GM23338 (cell line): ENCODE measurements around the gene CARMIL1. TPM values are rescaled to one million over a fixed set of nuclear protein-coding genes. Genes with fewer than 3 reads are reported as not detected.

Experiments
- ATAC-seq: fragments of 200-7000 bp; cut with Tn5 transposase; 3 replicates; pipeline ENCODE4 v1.9.1; 2020
- DNase-seq: peaks from one replicate; pipeline ENCODE4 v3.0.0-alpha.2; 2015; ENCODE audit warnings: low spot score
- H2AFZ ChIP-seq: fragments of 200-600 bp; sonication (generic); 2 replicates; pipeline ENCODE4 v1.8.0; 2016; ENCODE audit warnings: antibody characterized with exemption, mild to moderate bottlenecking, moderate library complexity
- H3F3A ChIP-seq: fragments of 200-600 bp; sonication (generic); replicated peaks from 2 replicates; pipeline ENCODE4 v1.8.0; 2017; ENCODE audit warnings: antibody characterized with exemption, mixed run types, low read depth
- H3K27ac ChIP-seq: fragments of 200-600 bp; sonication (generic); 2 replicates; pipeline ENCODE4 v1.6.1; 2016; ENCODE audit warnings: low read depth
- H3K27me3 ChIP-seq: fragments of 200-600 bp; sonication (generic); 2 replicates; pipeline ENCODE4 v1.8.0; 2016; ENCODE audit warnings: mild to moderate bottlenecking, mixed run types, moderate library complexity; ENCODE audit not compliant: insufficient read depth
- H3K36me3 ChIP-seq: fragments of 200-600 bp; sonication (generic); 2 replicates; pipeline ENCODE4 v1.8.0; 2016; ENCODE audit warnings: mild to moderate bottlenecking; ENCODE audit not compliant: insufficient read depth
- H3K4me1 ChIP-seq: fragments of 200-600 bp; sonication (generic); 2 replicates; pipeline ENCODE4 v1.8.0; 2016; ENCODE audit warnings: mild to moderate bottlenecking, moderate library complexity; ENCODE audit not compliant: insufficient read depth
- H3K4me2 ChIP-seq: fragments of 200-600 bp; sonication (generic); 2 replicates; pipeline ENCODE4 v1.7.1; 2017; ENCODE audit warnings: mixed run types
- H3K4me3 ChIP-seq: fragments of 200-600 bp; sonication (generic); 2 replicates; pipeline ENCODE4 v1.6.1; 2016; ENCODE audit warnings: mixed run types
- H3K79me2 ChIP-seq: fragments of 200-600 bp; sonication (generic); replicated peaks from 2 replicates; pipeline ENCODE4 v1.8.0; 2017; ENCODE audit warnings: mild to moderate bottlenecking; ENCODE audit not compliant: insufficient read depth
- H3K9me2 ChIP-seq: fragments of 200-600 bp; sonication (generic); 2 replicates; pipeline ENCODE4 v1.8.0; 2017; ENCODE audit not compliant: insufficient read depth
- H4K20me1 ChIP-seq: fragments of 200-600 bp; sonication (generic); replicated peaks from 2 replicates; pipeline ENCODE4 v1.8.0; 2017; ENCODE audit warnings: mild to moderate bottlenecking; ENCODE audit not compliant: insufficient read depth
- H3K27ac Mint-ChIP-seq: 2 replicates; pipeline ENCODE4 v1.8.0; 2020; ENCODE audit warnings: inconsistent platforms, mild to moderate bottlenecking, moderate library complexity, mixed read lengths
- H3K27me3 Mint-ChIP-seq: 3 replicates; pipeline ENCODE4 v1.8.0; 2022; ENCODE audit warnings: low read depth, mild to moderate bottlenecking, moderate library complexity, mixed read lengths, inconsistent platforms; ENCODE audit not compliant: insufficient read depth, poor library complexity
- H3K36me3 Mint-ChIP-seq: 3 replicates; pipeline ENCODE4 v1.8.0; 2021; ENCODE audit warnings: low read depth, mild to moderate bottlenecking, inconsistent platforms, moderate library complexity, mixed read lengths
- H3K4me1 Mint-ChIP-seq: 3 replicates; pipeline ENCODE4 v1.8.0; 2020; ENCODE audit warnings: mild to moderate bottlenecking, inconsistent platforms, mixed read lengths
- H3K4me3 Mint-ChIP-seq: 3 replicates; pipeline ENCODE4 v1.8.0; 2021; ENCODE audit warnings: moderate library complexity, mild to moderate bottlenecking, inconsistent platforms, mixed read lengths
- H3K9me3 Mint-ChIP-seq: 3 replicates; pipeline ENCODE4 v1.8.0; 2020; ENCODE audit warnings: moderate library complexity, mild to moderate bottlenecking, inconsistent platforms, mixed read lengths
- CREB1 ChIP-seq: fragments of 250-450 bp; sonication (Bioruptor Pico); IDR thresholded peaks from 2 replicates; pipeline ENCODE4 v1.5.0; 2020; ENCODE audit warnings: low read depth, mild to moderate bottlenecking, moderate library complexity
- CTCF ChIP-seq, 2 experiments: fragments of 200-600 bp in 1 of 2; sonication (generic) in 1 of 2; conservative IDR thresholded peaks; 2 replicates each; pipeline versions ENCODE4 v1.5.1 to v1.6.1; 2016 to 2017; ENCODE audit warnings: antibody characterized with exemption in 2 of 2, low read depth in 2 of 2, mild to moderate bottlenecking in 2 of 2, moderate library complexity in 1 of 2
- ETS1 ChIP-seq: IDR thresholded peaks from 2 replicates; pipeline ENCODE4 v1.6.1; 2016; ENCODE audit warnings: antibody characterized with exemption
- EZH2 ChIP-seq: fragments of 200-600 bp; sonication (generic); IDR thresholded peaks from one replicate; pipeline ENCODE4 v1.8.0; 2017; ENCODE audit warnings: antibody characterized with exemption, mild to moderate bottlenecking, low read depth; ENCODE audit not compliant: unreplicated experiment
- EZH2phosphoT487 ChIP-seq: fragments of 200-600 bp; sonication (generic); IDR thresholded peaks from one replicate; pipeline ENCODE4 v1.8.1; 2018; ENCODE audit warnings: antibody characterized with exemption; ENCODE audit not compliant: unreplicated experiment
- JUNB ChIP-seq: IDR thresholded peaks from one replicate; pipeline ENCODE4 v1.6.1; 2016; ENCODE audit warnings: antibody characterized with exemption; ENCODE audit not compliant: unreplicated experiment
- POLR2AphosphoS5 ChIP-seq: IDR thresholded peaks from 2 replicates; pipeline ENCODE4 v1.6.1; 2016; ENCODE audit warnings: antibody characterized with exemption, low read depth
- ZNF114 ChIP-seq: fragments of 250-450 bp; sonication (Bioruptor Pico); IDR thresholded peaks from 2 replicates; pipeline ENCODE4 v1.5.0; 2020; ENCODE audit warnings: mild to moderate bottlenecking, moderate library complexity
- ZNF331 ChIP-seq: fragments of 250-450 bp; sonication (Bioruptor Pico); IDR thresholded peaks from 2 replicates; pipeline ENCODE4 v1.5.0; 2020; ENCODE audit warnings: low read depth, mild to moderate bottlenecking, moderate library complexity
- ZNF462 ChIP-seq: fragments of 250-450 bp; sonication (Bioruptor Pico); IDR thresholded peaks from 2 replicates; pipeline ENCODE4 v1.5.0; 2020; ENCODE audit warnings: mild to moderate bottlenecking, moderate library complexity
- polyA plus RNA-seq: library from polyadenylated mRNA; unstranded; fragments of >200 nt; fragmentation: Nextera tagmentation; extraction: Ambion mirVana; gene quantifications from 2 replicates; pipeline ENCODE4 v1.2.1, GENCODE V29; 2016
- total RNA-seq: library from RNA; depleted of rRNA; stranded (reverse); fragments of >200 nt; shearing (Covaris generic); gene quantifications from 2 replicates; pipeline ENCODE4 v1.2.3, GENCODE V29; 2014
- TF ChIP-seq, protein P1 (sequence below): IDR thresholded peaks from one replicate; pipeline ENCODE4 v1.6.1; 2018; ENCODE audit warnings: antibody characterized with exemption; ENCODE audit not compliant: unreplicated experiment

Gene CARMIL1
- total and polyA plus RNA-seq, 2 experiments from 2014 or later, result 43.2 to 66.9 TPM

DNA sequence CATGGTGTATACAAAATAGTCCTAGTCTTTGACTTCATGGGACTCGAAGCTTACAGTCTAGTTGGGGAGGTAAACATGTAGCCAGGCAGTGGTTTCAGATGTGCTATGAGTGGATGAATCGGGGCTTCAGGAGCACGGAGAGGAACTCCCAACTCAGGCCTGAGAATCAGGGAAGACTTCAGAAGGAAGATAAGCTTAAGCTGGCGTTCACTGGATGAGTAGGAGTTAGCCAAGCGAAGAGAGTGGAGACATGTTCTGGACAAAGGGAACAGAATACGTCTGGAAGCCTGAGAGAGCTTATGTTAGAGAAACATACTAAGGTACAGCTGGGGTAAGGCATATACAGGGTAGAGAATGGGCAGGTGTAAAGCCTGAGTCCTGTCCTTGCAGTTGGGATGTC is 8.8 kb downstream of the CARMIL1 start:
- no peak overlapping the region for H3K4me2 ChIP-seq
- Mint-ChIP-seq H3K4me1 (peaks cover 28% of the 10 kb centered on the region), H3K36me3 (peaks cover 11% of the 10 kb centered on the region; the same call in 2 of the 3 replicates), H3K27me3 (no peaks in the 10 kb centered on the region), H3K9me3 (no peaks in the 10 kb centered on the region), H3K27ac (peak overlapping the region; percentile 4; the same call in 1 of the 2 replicates), H3K4me3 (no peak overlapping the region)
- H3K9me2 ChIP-seq, result no peaks in the 10 kb centered on the region
- TF ChIP-seq, protein P1, sequence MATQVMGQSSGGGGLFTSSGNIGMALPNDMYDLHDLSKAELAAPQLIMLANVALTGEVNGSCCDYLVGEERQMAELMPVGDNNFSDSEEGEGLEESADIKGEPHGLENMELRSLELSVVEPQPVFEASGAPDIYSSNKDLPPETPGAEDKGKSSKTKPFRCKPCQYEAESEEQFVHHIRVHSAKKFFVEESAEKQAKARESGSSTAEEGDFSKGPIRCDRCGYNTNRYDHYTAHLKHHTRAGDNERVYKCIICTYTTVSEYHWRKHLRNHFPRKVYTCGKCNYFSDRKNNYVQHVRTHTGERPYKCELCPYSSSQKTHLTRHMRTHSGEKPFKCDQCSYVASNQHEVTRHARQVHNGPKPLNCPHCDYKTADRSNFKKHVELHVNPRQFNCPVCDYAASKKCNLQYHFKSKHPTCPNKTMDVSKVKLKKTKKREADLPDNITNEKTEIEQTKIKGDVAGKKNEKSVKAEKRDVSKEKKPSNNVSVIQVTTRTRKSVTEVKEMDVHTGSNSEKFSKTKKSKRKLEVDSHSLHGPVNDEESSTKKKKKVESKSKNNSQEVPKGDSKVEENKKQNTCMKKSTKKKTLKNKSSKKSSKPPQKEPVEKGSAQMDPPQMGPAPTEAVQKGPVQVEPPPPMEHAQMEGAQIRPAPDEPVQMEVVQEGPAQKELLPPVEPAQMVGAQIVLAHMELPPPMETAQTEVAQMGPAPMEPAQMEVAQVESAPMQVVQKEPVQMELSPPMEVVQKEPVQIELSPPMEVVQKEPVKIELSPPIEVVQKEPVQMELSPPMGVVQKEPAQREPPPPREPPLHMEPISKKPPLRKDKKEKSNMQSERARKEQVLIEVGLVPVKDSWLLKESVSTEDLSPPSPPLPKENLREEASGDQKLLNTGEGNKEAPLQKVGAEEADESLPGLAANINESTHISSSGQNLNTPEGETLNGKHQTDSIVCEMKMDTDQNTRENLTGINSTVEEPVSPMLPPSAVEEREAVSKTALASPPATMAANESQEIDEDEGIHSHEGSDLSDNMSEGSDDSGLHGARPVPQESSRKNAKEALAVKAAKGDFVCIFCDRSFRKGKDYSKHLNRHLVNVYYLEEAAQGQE, result no peak
- TF ChIP-seq EZH2phosphoT487 (no peak), ZNF331 (CRISPR knock-in tag) (no peak), CREB1 (no peak), POLR2AphosphoS5 (no peak), EZH2 (no peak), ZNF114 (CRISPR knock-in tag) (no peak), ETS1 (no peak), CTCF (conservative IDR thresholded peaks at IDR 0.05; ENCODE audit: low read depth in 2 of 2) (no peak), JUNB (no peak), ZNF462 (no peak)
- peaks cover 15% of the 10 kb centered on the region; the same call in 1 of the 2 replicates for H3K4me1 ChIP-seq
- DNase-seq, result no peak
- peaks cover 5% of the 10 kb centered on the region; the same call in 1 of the 2 replicates for H3K36me3 ChIP-seq
- H3K27ac ChIP-seq, result no peak overlapping the region
- H3K79me2 ChIP-seq, result peaks cover 100% of the 10 kb centered on the region
- H3K27me3 ChIP-seq, result no peaks in the 10 kb centered on the region
- ATAC-seq, result no peak
- no peaks in the 10 kb centered on the region for H3F3A ChIP-seq
- no peak overlapping the region for H3K4me3 ChIP-seq
- H2AFZ ChIP-seq, result no peak overlapping the region
- peaks cover 34% of the 10 kb centered on the region for H4K20me1 ChIP-seq
